HG03439 (cell line): ENCODE results near the gene MINDY2.
"Not testable (repeated sequence)": the region's sequence is repeated elsewhere in the genome, so short reads cannot be mapped to it uniquely, and the experiment has no call there.

ENCODE experiments used
- ATAC-seq: cut with Tn5 transposase; IDR thresholded peaks from one replicate; pipeline ENCODE4 v1.9.1; 2021; ENCODE audit warnings: mild to moderate bottlenecking, moderate library complexity; ENCODE audit not compliant: unreplicated experiment

The MINDY2 gene

DNA sequence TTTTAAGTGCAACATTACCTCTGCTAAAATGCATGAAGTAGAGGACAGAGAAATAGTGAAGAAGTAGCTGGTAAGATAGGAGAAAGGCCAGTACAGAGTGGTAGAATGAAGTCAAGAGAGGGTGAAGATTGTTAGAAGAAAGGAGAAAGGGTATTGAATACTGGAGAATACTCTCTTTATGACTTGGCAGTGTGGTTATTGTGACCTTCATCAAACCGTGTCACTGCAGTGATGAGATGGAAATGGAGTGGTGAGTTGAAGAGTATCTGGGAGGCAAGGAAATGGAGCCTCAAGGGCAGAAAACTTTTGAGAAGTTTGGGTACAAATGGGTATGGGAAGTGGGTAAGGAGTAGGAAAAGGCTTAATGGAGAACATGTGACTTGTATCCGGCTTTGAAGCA lies 24.7 kb downstream of the MINDY2 start:
- no peak for ATAC-seq

DNA sequence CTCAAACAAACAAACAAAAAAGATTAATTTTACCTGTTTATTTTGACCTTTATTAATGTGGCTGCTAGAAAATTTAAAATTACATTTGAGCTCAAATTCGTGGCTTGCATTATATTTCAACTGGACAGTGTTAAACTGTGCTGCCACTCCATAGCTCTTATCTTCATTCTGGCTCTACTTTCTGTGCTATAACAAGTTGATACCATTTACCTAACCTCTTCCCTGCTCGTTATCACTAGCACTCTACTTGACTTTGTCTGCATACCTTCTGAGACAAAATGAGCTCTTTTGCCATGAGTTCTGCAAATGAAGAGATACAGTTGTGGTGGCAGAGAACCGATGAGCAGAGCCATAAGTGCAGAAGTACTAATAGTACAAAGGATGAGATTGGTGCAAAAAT lies 26.4 kb downstream of the MINDY2 start:
- no peak for ATAC-seq

DNA sequence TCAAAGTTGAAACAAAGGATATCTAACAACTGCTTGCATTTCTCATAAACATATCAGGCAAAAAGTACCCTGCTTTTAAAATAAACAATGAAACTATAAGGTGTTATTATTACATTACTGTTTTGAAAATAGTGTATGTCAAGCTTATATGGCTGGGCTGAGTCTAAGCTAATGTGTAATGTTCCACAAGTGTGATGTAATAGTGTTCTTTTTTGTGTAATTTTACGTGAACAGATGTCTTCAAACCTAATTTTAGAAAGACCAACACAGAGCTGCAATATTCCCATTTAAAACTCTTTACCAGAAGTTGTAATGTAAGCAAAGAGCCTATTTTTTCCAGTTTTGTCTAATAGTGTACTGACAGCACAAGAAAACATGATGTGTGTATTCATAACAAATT lies 34.0 kb downstream of the MINDY2 start:
- ATAC-seq, result no peak

DNA sequence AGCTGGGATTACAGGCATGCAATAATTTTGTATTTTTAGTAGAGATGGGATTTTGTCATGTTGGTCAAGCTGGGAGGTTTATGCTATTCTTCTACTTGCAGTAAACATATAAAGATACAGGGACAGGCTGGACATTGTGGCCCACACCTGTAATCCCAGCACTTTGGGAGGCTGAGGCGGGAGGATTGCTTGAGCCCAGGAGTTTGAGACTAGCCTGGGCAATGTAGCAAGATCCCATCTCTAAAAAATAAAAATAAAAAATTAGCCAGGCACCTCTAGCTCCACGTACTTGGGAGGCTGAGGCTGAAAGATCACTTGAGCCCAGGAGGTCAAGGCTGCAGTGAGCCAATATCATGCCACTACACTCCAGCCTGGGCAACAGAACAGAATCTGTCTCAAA lies 52.2 kb downstream of the MINDY2 start:
- not testable (repeated sequence) for ATAC-seq

DNA sequence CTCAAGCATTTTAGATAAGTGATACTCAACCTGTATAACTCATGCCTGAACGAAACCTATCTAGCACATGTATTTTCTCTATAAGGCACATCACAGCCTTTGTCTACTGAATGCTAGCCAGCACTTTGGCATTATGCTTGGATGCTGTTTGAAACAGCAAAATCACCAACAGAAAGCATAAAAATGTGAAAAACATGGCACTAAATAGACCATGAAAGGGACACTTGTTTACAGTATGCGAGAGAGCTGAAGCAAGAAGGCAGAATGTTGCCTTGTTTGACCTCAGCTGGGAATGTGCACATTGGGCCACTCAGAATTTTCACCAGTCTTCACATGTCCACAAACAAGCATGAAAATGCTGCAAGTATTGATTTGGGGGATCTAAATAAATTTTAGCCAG lies 59.5 kb downstream of the MINDY2 start:
- no peak for ATAC-seq

DNA sequence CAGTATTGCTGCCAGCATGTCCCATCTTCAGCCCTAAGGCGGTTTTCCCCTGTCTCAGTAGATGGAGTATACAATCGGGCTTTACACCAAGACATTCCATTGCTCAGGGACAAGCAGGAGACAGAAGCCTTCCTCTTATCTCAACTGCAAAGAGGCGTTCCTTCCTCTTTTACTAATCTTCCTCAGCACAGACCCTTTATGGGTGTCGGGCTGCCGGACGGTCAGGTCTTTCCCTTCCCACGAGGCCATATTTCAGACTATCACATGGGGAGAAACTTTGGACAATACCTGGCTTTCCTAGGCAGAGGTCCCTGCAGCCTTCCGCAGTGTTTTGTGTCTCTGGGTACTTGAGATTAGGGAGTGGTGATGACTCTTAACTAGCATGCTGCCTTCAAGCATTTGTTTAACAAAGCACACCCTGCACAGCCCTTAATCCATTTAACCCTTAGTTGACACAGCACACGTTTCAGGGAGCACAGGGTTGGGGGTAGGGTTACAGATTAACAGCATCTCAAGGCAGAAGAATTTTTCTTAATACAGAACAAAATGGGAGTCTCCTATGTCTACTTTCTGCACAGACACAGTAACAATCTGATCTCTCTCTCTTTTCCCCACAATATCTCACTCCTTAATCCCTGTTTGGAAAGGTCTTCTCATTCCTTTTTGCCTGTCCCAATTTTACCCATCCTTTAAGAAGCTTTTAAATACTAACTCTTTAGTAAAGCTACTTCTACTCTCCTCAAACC lies 62.8 kb downstream of the MINDY2 start:
- not testable (repeated sequence) for ATAC-seq

DNA sequence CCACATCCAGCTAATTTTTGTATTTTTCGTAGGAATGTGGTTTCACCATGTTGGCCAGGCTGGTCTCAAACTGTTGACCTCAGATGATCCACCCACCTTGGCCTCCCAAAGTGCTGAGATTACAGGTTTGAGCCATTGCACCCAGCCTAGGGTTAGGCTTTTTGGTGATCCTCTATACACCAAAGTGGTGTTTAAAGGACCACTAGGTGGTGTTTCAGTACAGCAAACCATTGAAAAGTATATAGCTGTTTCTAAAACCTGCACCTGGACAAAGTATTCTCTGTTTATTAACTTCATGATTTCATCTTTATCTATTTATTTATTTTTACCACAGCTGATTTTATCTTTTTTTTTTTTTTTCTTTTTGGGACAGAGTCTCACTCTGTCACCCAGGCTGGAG lies 68.4 kb downstream of the MINDY2 start:
- no peak for ATAC-seq

DNA sequence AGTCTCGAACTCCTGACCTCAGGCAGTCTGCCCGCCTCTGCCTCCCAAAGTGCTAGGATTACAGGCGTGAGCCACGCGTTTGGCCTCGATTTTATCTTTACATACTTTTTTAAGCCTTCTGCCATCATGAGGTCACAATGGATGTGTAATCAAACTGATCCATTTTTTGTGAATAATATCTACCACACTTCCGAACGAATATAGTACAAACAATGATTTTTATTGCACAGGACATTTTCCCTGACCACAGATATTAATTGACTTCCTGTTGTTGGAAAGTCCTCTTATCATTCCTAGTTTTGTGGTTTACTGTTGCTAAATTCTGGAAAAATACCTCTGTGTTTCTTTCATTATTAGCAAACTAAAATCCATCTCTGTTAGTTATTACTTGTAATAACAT lies 68.9 kb downstream of the MINDY2 start:
- ATAC-seq, result no peak

DNA sequence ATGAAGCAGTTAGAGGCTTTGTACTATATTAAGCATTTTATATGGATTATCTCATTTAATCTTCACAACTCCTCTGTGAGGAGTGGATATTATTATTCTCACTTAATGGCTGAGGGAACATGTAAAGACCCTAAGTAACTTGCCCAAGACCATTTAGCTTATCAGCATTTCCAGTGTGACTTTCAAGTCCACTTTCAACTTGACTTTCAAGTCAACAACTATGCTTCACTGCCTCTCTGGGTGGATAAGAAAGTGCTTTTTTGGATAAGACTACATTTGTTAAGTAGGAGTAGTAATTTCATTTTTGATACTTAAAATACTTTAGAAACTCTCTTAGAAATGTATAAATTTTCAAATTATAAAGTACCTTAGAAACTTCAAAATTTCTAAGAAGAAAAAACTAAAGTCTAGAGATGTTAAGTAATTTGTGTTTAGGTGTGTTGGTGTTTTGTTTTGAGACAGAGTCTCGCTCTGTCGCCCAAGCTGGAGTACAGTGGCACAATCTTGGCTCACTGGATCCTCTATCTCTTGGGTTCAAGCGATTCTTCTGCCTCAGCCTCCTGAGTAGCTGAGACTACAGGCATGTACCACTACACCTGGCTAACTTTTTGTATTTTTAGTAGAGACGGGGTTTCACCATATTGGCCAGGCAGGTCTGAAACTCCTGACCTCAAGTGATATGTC lies 71.8 kb downstream of the MINDY2 start:
- ATAC-seq, result no peak

DNA sequence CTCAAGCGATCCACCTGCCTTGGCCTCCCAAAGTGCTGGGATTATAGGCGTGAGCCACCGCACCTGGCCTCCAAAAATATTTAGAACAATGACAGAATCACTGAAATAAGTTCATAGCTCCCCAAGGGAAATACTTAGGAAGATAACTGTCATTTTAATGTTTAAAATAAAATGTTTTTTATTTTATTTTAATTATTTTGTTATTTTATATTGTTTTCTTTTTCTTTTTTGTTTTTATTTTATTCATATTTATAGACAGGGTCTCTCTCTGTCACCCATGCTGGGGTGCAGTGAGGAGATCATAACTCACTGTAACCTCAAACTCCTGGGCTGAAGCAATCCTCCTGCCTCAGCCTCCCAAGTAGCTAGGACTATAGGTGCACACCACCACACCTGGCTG lies 80.1 kb downstream of the MINDY2 start:
- not testable (repeated sequence) for ATAC-seq

DNA sequence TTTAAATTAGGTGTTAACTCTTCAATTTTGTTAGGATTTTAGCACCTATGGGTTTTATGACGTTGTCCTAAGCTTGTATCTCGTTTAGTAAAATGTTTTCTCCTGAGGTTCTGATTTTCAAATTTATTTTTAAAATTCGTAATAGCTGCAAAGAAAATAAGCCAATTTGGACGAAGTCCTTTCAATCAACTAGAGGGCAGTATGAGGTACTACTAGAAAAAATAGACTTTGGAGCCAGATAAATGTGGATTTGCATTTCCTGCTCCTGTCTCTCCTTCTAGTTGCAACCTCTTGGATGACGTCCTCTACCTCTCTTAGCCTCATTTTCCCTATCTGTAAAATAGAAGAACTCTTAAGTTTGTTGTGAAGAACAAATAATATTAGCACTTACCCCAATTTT lies 81.2 kb downstream of the MINDY2 start:
- no peak for ATAC-seq

DNA sequence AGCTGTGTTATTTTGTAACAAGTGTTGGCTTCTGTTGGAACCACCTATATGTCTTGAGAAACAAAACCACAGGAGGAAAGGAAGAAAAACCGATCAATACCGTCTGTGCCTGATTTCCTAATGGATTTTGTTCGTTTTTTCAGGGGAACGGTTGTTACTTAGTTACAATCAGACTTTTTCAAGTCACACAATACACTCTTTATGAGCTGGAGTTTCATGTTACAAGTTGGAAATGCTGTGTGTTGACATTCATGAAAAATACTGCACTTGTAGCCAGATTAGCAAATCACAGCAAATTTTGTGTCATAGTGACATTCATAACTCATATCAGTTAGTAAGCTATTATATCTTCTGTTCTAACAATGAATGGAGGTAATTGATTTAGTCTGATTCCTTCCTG lies 83.5 kb downstream of the MINDY2 start:
- no peak for ATAC-seq

DNA sequence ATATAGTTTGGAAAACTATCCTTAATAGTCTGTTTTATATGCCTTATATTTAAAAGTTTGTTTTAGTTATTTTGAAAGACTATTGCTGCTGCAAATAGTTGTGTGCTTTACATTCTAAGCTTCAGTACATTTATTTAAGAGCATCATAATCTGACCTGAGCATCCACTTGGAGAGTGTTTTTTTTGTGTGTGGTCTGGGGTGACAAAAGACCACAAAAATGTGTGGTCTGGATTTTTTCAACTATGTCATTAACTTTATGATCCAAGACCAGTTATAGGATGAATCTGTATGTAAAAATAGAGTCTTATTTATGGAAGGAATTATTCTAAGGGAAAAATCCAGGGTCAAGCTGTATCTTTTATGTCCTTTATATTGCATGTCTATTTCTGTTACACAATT lies 85.0 kb downstream of the MINDY2 start:
- ATAC-seq, result no peak

DNA sequence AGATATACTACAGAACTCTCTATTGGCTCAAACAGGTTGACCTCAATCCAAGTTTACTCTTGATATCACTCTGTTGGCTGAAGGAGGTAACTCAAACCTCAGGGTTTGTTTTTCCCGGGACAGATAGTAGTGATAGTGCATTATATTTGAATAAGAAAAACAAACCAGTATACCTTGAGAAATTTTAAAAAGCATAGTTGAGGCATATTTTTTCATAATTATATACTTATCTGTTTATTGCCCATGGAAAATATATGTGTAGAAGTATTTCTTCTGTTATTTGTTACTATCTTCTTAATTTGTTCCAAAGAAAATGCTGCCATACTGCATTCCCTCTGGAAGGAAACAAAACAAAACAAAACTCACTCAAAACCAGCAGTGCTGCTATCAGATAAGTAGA lies 85.5 kb downstream of the MINDY2 start:
- not testable (repeated sequence) for ATAC-seq

DNA sequence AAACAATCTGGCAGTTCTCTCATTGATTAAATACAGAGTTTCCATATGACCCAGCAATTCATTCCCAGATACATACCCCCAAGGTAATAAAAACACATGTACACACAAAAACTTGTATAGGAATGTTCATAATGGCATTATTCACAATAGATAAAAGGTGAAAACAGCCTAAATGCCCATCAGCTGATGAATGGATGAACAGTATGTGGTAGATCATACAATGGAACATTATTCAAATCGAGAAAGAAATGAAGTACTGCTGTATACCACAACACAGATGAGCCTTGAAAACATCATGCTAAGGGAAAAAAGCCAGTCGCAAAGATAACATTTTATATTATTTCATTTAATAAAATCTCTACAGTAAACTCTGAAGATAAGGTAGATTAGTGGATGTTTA lies 91.2 kb downstream of the MINDY2 start:
- no peak for ATAC-seq

DNA sequence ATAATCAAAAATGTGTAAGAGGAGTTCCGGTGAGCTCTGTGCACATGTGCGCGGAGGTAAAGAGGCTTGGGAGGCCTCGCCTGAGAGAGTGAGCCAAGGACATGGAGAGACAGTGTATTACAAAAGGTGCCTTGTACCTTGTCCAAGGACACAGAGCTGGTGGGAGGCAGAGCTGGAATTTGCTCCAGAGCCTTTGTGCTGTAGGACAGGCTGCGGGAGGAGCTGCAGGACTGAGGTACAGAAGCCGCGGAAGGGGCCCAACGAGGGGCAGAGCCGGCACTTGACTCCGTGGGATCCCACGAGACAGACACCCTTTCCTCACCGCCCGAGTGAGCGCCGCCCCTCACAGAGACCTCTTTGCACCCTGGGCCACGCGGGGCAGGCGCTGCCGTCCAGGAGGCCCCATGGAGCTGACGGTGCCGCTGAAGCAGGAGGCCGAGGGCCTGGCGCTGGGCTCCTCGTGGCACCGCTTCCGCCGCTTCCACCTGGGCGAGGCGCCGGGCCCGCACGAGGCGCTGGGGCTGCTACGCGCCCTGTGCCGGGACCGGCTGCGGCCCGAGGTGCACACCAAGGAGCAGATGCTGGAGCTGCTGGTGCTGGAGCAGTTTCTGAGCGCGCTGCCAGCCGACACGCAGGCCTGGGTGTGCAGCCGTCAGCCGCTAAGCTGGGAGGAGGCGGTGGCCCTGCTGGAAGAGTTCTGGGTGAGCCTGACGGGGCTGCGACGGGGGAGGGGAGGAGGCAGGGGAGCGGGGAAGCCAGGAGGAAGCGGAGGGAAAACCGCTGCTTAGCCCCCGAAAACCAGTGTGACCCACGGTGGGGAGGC lies 93.7 kb downstream of the MINDY2 start:
- ATAC-seq, result no peak

DNA sequence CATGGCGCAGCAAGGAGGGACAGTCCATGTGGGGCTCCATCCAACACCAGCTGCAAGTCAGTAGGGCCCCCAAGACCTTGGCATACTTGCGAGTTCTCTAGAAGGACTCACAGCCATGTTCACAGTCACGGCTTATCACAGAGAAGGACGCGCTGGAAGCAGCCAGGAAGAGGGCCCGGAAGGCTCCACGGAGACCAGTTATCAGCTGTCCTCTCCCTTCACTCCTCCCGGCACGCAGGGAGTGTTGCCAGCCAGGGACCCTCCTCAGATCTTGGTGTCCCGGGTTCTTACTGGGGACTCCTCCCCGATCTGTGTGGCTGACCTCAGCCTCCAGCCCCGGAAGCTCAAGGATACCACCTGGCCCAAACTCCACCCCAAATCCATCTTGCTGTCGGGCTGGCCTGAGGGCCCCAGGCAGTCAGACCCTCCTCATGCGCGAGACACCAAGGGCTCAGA lies 94.4 kb downstream of the MINDY2 start:
- ATAC-seq, result no peak

DNA sequence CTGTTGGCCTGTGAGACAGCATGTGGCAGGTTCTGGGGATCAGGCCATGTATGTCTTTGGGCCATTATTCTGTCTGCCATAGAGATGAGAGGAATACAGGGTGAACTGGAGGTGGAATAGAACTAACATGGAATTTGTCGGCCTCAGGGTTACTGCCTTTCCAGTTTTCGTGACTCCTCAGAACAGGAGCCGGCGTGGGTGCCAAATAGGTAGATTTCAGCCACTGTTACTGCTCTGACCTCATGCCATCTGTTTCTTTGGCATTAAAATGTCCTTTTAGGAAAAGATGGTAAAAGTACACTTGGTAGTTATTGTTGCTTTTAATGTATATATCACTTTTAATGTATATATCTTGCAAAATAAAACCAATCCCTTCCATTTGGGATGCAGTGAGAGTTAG lies 96.8 kb downstream of the MINDY2 start:
- no peak for ATAC-seq

DNA sequence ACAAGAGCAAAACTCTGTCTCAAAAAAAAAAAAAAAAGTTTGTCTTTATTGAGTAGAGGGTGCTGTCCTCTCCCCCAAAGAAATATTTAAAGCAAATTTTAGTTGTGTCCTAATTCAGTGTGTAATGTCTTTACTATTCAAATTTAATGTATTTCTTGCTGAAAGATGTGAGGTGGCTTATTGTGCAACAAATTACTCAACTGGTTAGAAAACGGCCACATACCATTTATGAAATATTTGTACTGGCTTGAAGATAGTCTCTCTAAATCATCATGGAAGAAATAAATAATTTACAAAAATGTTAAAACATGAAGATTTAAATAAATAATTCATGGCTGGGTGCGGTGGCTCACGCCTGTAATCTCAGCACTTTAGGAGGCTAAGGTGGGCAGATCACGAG lies 99.3 kb downstream of the MINDY2 start:
- ATAC-seq, result no peak

DNA sequence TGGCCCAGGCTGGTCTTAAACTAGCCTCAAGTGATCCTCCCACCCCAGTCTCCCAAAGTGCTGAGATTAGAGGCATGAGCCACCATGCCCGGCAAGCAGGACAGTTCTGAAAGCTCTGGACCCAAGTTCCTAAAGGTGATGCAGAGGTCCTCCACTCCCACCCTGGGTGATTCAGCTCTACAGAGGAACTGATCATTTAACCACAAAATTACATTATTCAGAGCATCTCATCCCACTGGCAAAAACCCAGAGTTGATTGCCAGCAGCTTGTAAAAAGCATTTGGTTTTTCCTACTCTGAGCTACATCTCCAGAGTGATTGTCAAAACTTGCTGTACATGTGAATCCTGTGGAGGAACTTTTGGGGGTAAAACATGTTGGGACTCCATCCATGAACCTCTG lies 102.2 kb downstream of the MINDY2 start:
- no peak for ATAC-seq

DNA sequence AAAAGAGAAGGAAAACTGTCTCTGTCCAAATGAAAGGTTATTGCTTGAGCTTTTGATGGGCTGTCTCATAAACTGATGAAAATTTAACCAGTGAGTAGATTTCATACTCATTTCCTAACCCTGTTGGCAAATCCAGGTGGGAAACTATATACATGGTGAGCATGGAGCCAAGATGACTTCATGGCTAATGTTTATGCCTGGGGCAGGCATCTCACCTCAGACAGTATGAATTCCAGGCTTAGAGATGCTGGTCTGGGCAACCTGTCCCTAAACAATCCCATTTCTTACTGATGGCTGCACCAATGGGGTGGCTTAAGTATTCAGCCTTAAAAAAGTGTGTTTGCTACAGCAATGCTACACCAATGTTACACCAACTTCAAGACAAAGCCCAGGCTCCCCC lies 104.2 kb downstream of the MINDY2 start:
- no peak for ATAC-seq
